GM12878 (cell line): Measurements from ENCODE around the gene CLEC4M. TPM values are rescaled to one million over a fixed set of nuclear protein-coding genes. Genes with fewer than 3 reads are reported as not detected.

Source experiments
- EP300 ChIP-seq, 2 experiments: fragments of 150-350 bp in 1 of 2; IDR thresholded peaks; 2 replicates each; pipeline ENCODE4 v1.6.1; 2011 to 2012; ENCODE audit warnings: low read depth in 2 of 2, low read length in 2 of 2, borderline replicate concordance in 1 of 2, improper control_type of control experiment in 1 of 2, inconsistent platforms in 1 of 2; ENCODE audit not compliant: control insufficient read depth in 1 of 2
- GATAD2B ChIP-seq: fragments of 450-650 bp; conservative IDR thresholded peaks from 2 replicates; pipeline ENCODE4 v1.6.1; 2017; ENCODE audit warnings: low read depth, mild to moderate bottlenecking, moderate library complexity
- NFYB ChIP-seq: IDR thresholded peaks from 2 replicates; pipeline ENCODE4 v1.6.1; 2011; ENCODE audit warnings: low read depth, mild to moderate bottlenecking, low read length, improper control_type of control experiment, moderate library complexity; ENCODE audit not compliant: insufficient read depth
- POLR2AphosphoS5 ChIP-seq: IDR thresholded peaks from 2 replicates; pipeline ENCODE4 v1.6.1; 2011; ENCODE audit warnings: mild to moderate bottlenecking, low read length, inconsistent platforms
- SREBF1 ChIP-seq: IDR thresholded peaks from 2 replicates; pipeline ENCODE4 v1.6.1; 2012; ENCODE audit warnings: mild to moderate bottlenecking, low read length
- ZNF217 ChIP-seq: fragments of 450-650 bp; IDR thresholded peaks from 2 replicates; pipeline ENCODE4 v1.6.1; 2017; ENCODE audit warnings: antibody characterized with exemption, mild to moderate bottlenecking
- polyA plus RNA-seq, 11 experiments: library from polyadenylated mRNA; depleted of rRNA in 4 of 11; unstranded in 6 of 11; stranded (reverse) in 5 of 11; fragments of >200 nt; fragmentation: Nextera tagmentation in 4 of 11; fragmentation: Illumina TruSeq in 1 of 11; extraction: Ambion mirVana in 4 of 11; extraction: Trizol in 1 of 11; gene quantifications; 1 replicate in 1 of 11; 2 replicates in 10 of 11; pipeline versions ENCODE4 v1.2.1 to v1.2.3, GENCODE V29; 2011 to 2016; ENCODE audit warnings: inconsistent platforms in 2 of 11, missing spikeins in 2 of 11, low read depth in 1 of 11
- total RNA-seq, 4 experiments: library from RNA; depleted of rRNA in 3 of 4; stranded (reverse); fragments of >200 nt in 3 of 4; fragmentation: Illumina TruSeq in 1 of 4; extraction: Trizol in 1 of 4; gene quantifications; 2 replicates each; pipeline versions ENCODE4 v1.2.1 to v1.2.3, GENCODE V29; 2013 to 2021
- TF ChIP-seq, protein P1 (sequence below): fragments of 450-650 bp; formaldehyde crosslinking; IDR thresholded peaks from 2 replicates; pipeline ENCODE4 v1.4.0; 2022; ENCODE audit warnings: mild to moderate bottlenecking, moderate library complexity
- TF ChIP-seq, protein P2 (sequence below): fragments of 450-650 bp; IDR thresholded peaks from 2 replicates; pipeline ENCODE4 v1.6.1; 2016; ENCODE audit warnings: mild to moderate bottlenecking
- TF ChIP-seq, protein P3 (sequence below): fragments of 450-650 bp; IDR thresholded peaks from 2 replicates; pipeline ENCODE4 v1.6.1; 2017; ENCODE audit warnings: mild to moderate bottlenecking, low read depth, inconsistent platforms; ENCODE audit not compliant: poor library complexity, severe bottlenecking
- TF ChIP-seq, protein P4 (sequence below): IDR thresholded peaks from 2 replicates; pipeline ENCODE4 v1.6.1; 2011; ENCODE audit warnings: borderline replicate concordance, low read depth, mild to moderate bottlenecking, moderate library complexity, mixed read lengths, low read length; ENCODE audit not compliant: insufficient read depth; ENCODE audit errors: extremely low read length
- TF ChIP-seq, protein P5 (sequence below): fragments of 450-650 bp; IDR thresholded peaks from 2 replicates; pipeline ENCODE4 v1.6.1; 2017; ENCODE audit warnings: mild to moderate bottlenecking, moderate library complexity
- TF ChIP-seq, protein P6 (sequence below): fragments of 450-650 bp; formaldehyde crosslinking; IDR thresholded peaks from 2 replicates; pipeline ENCODE4 v1.5.0; 2022; ENCODE audit warnings: mild to moderate bottlenecking, missing genetic modification characterization

The CLEC4M gene
- total and polyA plus RNA-seq, 10 of the 15 experiments (the other 5 are each of a cell fraction or from before 2014, with no cell fraction given), result 0.11 to 0.42 (median 0.25) TPM; not detected in 1

DNA sequence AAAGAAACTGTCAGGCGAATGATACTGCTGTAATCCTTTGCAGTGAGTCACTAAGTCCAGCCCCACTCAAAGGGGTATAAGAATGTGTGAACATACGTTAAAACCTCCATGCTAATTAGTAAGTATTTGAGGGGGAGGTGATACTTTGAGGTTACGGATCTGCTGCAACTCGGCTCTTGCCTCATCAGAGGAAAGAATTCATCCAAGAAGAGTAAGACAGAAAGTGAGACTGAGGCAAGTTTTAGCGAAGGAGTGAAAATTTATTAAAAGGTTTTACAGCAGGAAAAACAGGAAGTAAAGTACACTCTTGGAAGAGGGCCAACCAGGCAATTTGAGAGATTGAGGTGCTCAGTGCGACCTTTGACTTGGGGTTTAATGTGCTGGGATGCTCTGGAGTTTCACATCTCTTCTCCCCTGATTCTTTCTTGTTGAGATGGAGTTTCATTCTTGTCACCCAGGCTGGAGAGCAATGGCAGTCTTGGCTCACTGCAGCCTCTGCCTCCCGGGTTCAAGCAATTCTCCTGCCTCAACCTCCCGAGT, 9.8 kb downstream of the CLEC4M start (continued):
- TF ChIP-seq NFYB (no peak), GATAD2B (peak; percentile 70; the same call in 1 of the 2 replicates), SREBF1 (no peak), ZNF217 (no peak; the same call in none of the 2 replicates), EP300 (IDR thresholded peaks at IDR 0.05; ENCODE audit: borderline replicate concordance in 1 of 2, control insufficient read depth in 1 of 2, low read depth in 2 of 2, low read length in 2 of 2) (peak; percentile 62 to 80; a peak in 3 of 4 replicates), POLR2AphosphoS5 (no peak)
- TF ChIP-seq, protein P1, sequence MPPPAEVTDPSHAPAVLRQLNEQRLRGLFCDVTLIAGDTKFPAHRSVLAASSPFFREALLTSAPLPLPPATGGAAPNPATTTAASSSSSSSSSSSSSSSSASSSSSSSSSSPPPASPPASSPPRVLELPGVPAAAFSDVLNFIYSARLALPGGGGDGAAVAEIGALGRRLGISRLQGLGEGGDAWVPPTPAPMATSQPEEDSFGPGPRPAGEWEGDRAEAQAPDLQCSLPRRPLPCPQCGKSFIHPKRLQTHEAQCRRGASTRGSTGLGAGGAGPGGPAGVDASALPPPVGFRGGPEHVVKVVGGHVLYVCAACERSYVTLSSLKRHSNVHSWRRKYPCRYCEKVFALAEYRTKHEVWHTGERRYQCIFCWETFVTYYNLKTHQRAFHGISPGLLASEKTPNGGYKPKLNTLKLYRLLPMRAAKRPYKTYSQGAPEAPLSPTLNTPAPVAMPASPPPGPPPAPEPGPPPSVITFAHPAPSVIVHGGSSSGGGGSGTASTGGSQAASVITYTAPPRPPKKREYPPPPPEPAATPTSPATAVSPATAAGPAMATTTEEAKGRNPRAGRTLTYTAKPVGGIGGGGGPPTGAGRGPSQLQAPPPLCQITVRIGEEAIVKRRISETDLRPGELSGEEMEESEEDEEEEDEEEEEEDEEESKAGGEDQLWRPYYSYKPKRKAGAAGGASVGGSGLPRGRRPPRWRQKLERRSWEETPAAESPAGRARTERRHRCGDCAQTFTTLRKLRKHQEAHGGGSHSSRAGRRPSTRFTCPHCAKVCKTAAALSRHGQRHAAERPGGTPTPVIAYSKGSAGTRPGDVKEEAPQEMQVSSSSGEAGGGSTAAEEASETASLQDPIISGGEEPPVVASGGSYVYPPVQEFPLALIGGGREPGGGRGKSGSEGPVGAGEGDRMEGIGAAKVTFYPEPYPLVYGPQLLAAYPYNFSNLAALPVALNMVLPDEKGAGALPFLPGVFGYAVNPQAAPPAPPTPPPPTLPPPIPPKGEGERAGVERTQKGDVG (CRISPR knock-in tag), result no peak
- TF ChIP-seq, protein P2, sequence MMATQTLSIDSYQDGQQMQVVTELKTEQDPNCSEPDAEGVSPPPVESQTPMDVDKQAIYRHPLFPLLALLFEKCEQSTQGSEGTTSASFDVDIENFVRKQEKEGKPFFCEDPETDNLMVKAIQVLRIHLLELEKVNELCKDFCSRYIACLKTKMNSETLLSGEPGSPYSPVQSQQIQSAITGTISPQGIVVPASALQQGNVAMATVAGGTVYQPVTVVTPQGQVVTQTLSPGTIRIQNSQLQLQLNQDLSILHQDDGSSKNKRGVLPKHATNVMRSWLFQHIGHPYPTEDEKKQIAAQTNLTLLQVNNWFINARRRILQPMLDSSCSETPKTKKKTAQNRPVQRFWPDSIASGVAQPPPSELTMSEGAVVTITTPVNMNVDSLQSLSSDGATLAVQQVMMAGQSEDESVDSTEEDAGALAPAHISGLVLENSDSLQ, result no peak
- TF ChIP-seq, protein P3, sequence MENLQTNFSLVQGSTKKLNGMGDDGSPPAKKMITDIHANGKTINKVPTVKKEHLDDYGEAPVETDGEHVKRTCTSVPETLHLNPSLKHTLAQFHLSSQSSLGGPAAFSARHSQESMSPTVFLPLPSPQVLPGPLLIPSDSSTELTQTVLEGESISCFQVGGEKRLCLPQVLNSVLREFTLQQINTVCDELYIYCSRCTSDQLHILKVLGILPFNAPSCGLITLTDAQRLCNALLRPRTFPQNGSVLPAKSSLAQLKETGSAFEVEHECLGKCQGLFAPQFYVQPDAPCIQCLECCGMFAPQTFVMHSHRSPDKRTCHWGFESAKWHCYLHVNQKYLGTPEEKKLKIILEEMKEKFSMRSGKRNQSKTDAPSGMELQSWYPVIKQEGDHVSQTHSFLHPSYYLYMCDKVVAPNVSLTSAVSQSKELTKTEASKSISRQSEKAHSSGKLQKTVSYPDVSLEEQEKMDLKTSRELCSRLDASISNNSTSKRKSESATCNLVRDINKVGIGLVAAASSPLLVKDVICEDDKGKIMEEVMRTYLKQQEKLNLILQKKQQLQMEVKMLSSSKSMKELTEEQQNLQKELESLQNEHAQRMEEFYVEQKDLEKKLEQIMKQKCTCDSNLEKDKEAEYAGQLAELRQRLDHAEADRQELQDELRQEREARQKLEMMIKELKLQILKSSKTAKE, result peak; percentile 74
- TF ChIP-seq, protein P4, sequence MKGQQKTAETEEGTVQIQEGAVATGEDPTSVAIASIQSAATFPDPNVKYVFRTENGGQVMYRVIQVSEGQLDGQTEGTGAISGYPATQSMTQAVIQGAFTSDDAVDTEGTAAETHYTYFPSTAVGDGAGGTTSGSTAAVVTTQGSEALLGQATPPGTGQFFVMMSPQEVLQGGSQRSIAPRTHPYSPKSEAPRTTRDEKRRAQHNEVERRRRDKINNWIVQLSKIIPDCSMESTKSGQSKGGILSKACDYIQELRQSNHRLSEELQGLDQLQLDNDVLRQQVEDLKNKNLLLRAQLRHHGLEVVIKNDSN, result no peak
- TF ChIP-seq, protein P5, sequence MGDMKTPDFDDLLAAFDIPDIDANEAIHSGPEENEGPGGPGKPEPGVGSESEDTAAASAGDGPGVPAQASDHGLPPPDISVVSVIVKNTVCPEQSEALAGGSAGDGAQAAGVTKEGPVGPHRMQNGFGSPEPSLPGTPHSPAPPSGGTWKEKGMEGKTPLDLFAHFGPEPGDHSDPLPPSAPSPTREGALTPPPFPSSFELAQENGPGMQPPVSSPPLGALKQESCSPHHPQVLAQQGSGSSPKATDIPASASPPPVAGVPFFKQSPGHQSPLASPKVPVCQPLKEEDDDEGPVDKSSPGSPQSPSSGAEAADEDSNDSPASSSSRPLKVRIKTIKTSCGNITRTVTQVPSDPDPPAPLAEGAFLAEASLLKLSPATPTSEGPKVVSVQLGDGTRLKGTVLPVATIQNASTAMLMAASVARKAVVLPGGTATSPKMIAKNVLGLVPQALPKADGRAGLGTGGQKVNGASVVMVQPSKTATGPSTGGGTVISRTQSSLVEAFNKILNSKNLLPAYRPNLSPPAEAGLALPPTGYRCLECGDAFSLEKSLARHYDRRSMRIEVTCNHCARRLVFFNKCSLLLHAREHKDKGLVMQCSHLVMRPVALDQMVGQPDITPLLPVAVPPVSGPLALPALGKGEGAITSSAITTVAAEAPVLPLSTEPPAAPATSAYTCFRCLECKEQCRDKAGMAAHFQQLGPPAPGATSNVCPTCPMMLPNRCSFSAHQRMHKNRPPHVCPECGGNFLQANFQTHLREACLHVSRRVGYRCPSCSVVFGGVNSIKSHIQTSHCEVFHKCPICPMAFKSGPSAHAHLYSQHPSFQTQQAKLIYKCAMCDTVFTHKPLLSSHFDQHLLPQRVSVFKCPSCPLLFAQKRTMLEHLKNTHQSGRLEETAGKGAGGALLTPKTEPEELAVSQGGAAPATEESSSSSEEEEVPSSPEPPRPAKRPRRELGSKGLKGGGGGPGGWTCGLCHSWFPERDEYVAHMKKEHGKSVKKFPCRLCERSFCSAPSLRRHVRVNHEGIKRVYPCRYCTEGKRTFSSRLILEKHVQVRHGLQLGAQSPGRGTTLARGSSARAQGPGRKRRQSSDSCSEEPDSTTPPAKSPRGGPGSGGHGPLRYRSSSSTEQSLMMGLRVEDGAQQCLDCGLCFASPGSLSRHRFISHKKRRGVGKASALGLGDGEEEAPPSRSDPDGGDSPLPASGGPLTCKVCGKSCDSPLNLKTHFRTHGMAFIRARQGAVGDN, result no peak
- TF ChIP-seq, protein P6, sequence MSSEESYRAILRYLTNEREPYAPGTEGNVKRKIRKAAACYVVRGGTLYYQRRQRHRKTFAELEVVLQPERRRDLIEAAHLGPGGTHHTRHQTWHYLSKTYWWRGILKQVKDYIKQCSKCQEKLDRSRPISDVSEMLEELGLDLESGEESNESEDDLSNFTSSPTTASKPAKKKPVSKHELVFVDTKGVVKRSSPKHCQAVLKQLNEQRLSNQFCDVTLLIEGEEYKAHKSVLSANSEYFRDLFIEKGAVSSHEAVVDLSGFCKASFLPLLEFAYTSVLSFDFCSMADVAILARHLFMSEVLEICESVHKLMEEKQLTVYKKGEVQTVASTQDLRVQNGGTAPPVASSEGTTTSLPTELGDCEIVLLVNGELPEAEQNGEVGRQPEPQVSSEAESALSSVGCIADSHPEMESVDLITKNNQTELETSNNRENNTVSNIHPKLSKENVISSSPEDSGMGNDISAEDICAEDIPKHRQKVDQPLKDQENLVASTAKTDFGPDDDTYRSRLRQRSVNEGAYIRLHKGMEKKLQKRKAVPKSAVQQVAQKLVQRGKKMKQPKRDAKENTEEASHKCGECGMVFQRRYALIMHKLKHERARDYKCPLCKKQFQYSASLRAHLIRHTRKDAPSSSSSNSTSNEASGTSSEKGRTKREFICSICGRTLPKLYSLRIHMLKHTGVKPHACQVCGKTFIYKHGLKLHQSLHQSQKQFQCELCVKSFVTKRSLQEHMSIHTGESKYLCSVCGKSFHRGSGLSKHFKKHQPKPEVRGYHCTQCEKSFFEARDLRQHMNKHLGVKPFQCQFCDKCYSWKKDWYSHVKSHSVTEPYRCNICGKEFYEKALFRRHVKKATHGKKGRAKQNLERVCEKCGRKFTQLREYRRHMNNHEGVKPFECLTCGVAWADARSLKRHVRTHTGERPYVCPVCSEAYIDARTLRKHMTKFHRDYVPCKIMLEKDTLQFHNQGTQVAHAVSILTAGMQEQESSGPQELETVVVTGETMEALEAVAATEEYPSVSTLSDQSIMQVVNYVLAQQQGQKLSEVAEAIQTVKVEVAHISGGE (CRISPR knock-in tag), result no peak
